Measurements from ENCODE around the gene NBPF4. TPM values are rescaled to one million over a fixed set of nuclear protein-coding genes. Genes with fewer than 3 reads are reported as not detected.
A peak's percentile ranks its signal among the peaks of the same experiment; 100 is the strongest.

The NBPF4 gene
- total RNA-seq, 1 donor from 2014 or later = not detected

DNA sequence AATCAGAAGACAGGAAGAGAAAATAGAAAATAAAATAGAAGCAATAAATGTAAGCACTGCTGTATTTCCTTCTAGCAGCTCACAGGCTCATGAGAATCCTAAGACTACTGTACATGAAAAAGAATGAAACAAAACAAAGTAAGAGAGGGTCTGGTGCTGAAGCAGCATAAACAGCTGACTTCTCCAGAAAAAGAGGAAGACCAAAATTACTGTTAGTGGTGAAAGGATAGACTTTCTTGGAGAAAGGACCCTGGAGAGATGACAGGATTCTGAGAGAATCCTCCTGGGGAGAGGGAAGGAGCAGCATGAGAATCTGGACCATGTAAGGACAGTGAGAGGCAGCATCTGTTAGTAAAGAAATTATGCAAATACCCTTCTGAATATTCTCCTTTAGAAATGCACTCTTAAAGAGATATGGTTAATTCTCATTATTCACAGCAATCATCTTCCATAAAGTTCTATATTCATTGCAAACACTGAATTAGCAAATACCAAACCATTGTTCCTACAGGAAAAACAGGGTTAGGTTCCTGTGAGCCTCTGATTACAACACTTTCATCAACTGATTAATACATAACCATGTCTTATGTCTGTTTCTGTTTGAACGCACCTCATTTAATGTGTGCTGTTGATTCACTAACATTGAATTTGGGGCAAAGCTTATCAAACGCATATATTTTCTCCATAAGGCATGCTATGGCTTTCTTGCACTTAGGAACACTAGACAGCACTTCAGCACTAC lies 60.7 kb downstream of the NBPF4 start:
- peaks cover 3% of the 10 kb centered on the region for H3K27me3 Mint-ChIP-seq (ENCODE audit: unreplicated experiment)
- H3K4me1 Mint-ChIP-seq (ENCODE audit: low read depth, unreplicated experiment) = peaks cover 4% of the 10 kb centered on the region
- peak overlapping the region; percentile 78 for H3K27ac Mint-ChIP-seq (ENCODE audit: unreplicated experiment)
- H3K36me3 Mint-ChIP-seq (ENCODE audit: unreplicated experiment) = peaks cover 36% of the 10 kb centered on the region
- no peak for DNase-seq
- peak overlapping the region; percentile 28 for H3K4me3 Mint-ChIP-seq (ENCODE audit: unreplicated experiment)
- TF ChIP-seq CTCF (IDR thresholded peaks at IDR 0.05; ENCODE audit: partially characterized antibody, unreplicated experiment) = no peak
- H3K9me3 Mint-ChIP-seq (ENCODE audit: unreplicated experiment) = peaks cover 2% of the 10 kb centered on the region

GRCh38 chr1:108179018-108179417 lies 64.9 kb downstream of the NBPF4 start:
- Mint-ChIP-seq H3K36me3 (ENCODE audit: unreplicated experiment) (peaks cover 62% of the 10 kb centered on the region), H3K27ac (ENCODE audit: unreplicated experiment) (no peak overlapping the region), H3K27me3 (ENCODE audit: unreplicated experiment) (peaks cover 3% of the 10 kb centered on the region), H3K9me3 (ENCODE audit: unreplicated experiment) (peaks cover 7% of the 10 kb centered on the region), H3K4me1 (ENCODE audit: low read depth, unreplicated experiment) (peaks cover 4% of the 10 kb centered on the region), H3K4me3 (ENCODE audit: unreplicated experiment) (no peak overlapping the region)
- no peak for TF ChIP-seq CTCF (IDR thresholded peaks at IDR 0.05; ENCODE audit: partially characterized antibody, unreplicated experiment)
- DNase-seq = no peak

Other genes starting within 250 kb of the NBPF4 start
- 55.3 TPM for gene SLC25A24, start 43.7 kb downstream of the NBPF4 start, total RNA-seq (ENCODE audit: unreplicated experiment)
- not detected for gene NBPF6, start 206.3 kb upstream of the NBPF4 start, total RNA-seq (ENCODE audit: unreplicated experiment)

Measured in glutamatergic neuron (in vitro differentiated cells).